SU-DHL-6 (cell line): ENCODE results near the gene RND3.

Source experiments
- CTCF ChIP-seq: fragments of 200-600 bp; sonication (generic); IDR thresholded peaks from one replicate; pipeline ENCODE4 v1.5.1; 2017; ENCODE audit warnings: antibody characterized with exemption, mild to moderate bottlenecking, low read length, moderate library complexity; ENCODE audit not compliant: insufficient read depth, poor library complexity, severe bottlenecking
- EZH2phosphoT487 ChIP-seq: fragments of 200-600 bp; sonication (generic), shearing (Covaris generic); conservative IDR thresholded peaks from 2 replicates; pipeline ENCODE4 v1.6.1; 2018; ENCODE audit warnings: mild to moderate bottlenecking, antibody characterized with exemption, low read length, moderate library complexity, mixed read lengths

GRCh38 chr2:150449856-150450255 lies 37.6 kb downstream of the RND3 start:
- no peak for TF ChIP-seq CTCF
- TF ChIP-seq EZH2phosphoT487: no peak
